Spleen (tissue), 7 donors: ENCODE data around the gene RBFA.

Source experiments
- CTCF ChIP-seq, 11 experiments: fragments of 200-600 bp in 7 of 11; fragments of 450-650 bp in 4 of 11; sonication (generic) in 4 of 11; IDR thresholded peaks in 8 of 11; conservative IDR thresholded peaks in 3 of 11; 1 replicate in 7 of 11; 2 replicates in 4 of 11; pipeline versions ENCODE4 v1.4.0 to v1.8.0; 2016 to 2021; ENCODE audit warnings: antibody characterized with exemption in 11 of 11, inconsistent platforms in 4 of 11, mild to moderate bottlenecking in 1 of 11
- POLR2A ChIP-seq, 3 donors: fragments of 450-650 bp; IDR thresholded peaks; one replicate each; pipeline ENCODE4 v1.5.1; 2017; ENCODE audit warnings: antibody characterized with exemption in 3 of 3, mild to moderate bottlenecking in 1 of 3
- POLR2AphosphoS5 ChIP-seq, 3 donors: sonication (generic); formaldehyde crosslinking; IDR thresholded peaks; one replicate each; pipeline ENCODE4 v1.5.1; 2017; ENCODE audit warnings: antibody characterized with exemption in 3 of 3
- donor health status: DM: no; HTN: no; CAD: no; lungs with moderate emphysema.
- donor health status: DM: no; HTN: no; CAD: no.
- donor health status: DM: no; HTN: no; CAD: no.

GRCh38 chr18:80034068-80034851 lies at the start of gene RBFA:
- TF ChIP-seq POLR2A (IDR thresholded peaks at IDR 0.05) (peak in 1 of 3 donors; percentile 29), POLR2AphosphoS5 (IDR thresholded peaks at IDR 0.05) (peak; percentile 82 to 88 (median 87)), CTCF (IDR thresholded peaks at IDR 0.05 in 8 of 11, conservative IDR thresholded peaks at IDR 0.05 in 3 of 11) (peak in 9 of 11 experiments; percentile 16 to 53 (median 42))
